Retina (tissue), 1 donor: ENCODE data around the gene NPAS1.
"Not testable (repeated sequence)": the region's sequence is repeated elsewhere in the genome, so short reads cannot be mapped to it uniquely, and the experiment has no call there.

Experiments
- DNase-seq: peaks from one replicate; pipeline ENCODE4 v3.0.0-alpha.2; 2016

The NPAS1 gene

GRCh38 chr19:47047272-47047762 is 27.7 kb downstream of the NPAS1 start:
- DNase-seq, result no peak

GRCh38 chr19:47047763-47048405 is 28.2 kb downstream of the NPAS1 start:
- peak; percentile 83 for DNase-seq

- no peak for DNase-seq
Observed at GRCh38 chr19:47049307-47049700, 29.7 kb downstream of the NPAS1 start.

- DNase-seq, result not testable (repeated sequence)
Observed at GRCh38 chr19:47050562-47050961, 30.9 kb downstream of the NPAS1 start.

GRCh38 chr19:47056411-47056810 is 36.8 kb downstream of the NPAS1 start:
- DNase-seq, result no peak

- DNase-seq, result no peak
Observed at GRCh38 chr19:47057328-47057727, 37.7 kb downstream of the NPAS1 start.

- DNase-seq, result no peak
Observed at GRCh38 chr19:47058621-47059022, 39.0 kb downstream of the NPAS1 start.

GRCh38 chr19:47063874-47064273 is 44.2 kb downstream of the NPAS1 start:
- no peak for DNase-seq

- DNase-seq, result no peak
Observed at GRCh38 chr19:47065242-47065641, 45.6 kb downstream of the NPAS1 start.

- no peak for DNase-seq
Observed at GRCh38 chr19:47066376-47067214, 47.0 kb downstream of the NPAS1 start.

GRCh38 chr19:47067215-47067847 is 47.7 kb downstream of the NPAS1 start:
- DNase-seq, result no peak

- DNase-seq, result no peak
Observed at GRCh38 chr19:47068246-47068645, 48.6 kb downstream of the NPAS1 start.

- no peak for DNase-seq
Observed at GRCh38 chr19:47068876-47069406, 49.3 kb downstream of the NPAS1 start.

GRCh38 chr19:47069795-47070194 is 50.2 kb downstream of the NPAS1 start:
- DNase-seq, result no peak

- DNase-seq, result no peak
Observed at GRCh38 chr19:47070756-47071155, 51.1 kb downstream of the NPAS1 start.

- DNase-seq, result no peak
Observed at GRCh38 chr19:47071731-47072130, 52.1 kb downstream of the NPAS1 start.

- DNase-seq, result no peak
Observed at GRCh38 chr19:47072323-47072722, 52.7 kb downstream of the NPAS1 start.

GRCh38 chr19:47073574-47073973 is 53.9 kb downstream of the NPAS1 start:
- no peak for DNase-seq

- no peak for DNase-seq
Observed at GRCh38 chr19:47074621-47075020, 55.0 kb downstream of the NPAS1 start.

- DNase-seq, result no peak
Observed at GRCh38 chr19:47075179-47075810, 55.7 kb downstream of the NPAS1 start.

- no peak for DNase-seq
Observed at GRCh38 chr19:47075941-47076340, 56.3 kb downstream of the NPAS1 start.

GRCh38 chr19:47078351-47078750 is 58.7 kb downstream of the NPAS1 start:
- DNase-seq, result not testable (repeated sequence)

GRCh38 chr19:47081095-47081494 is 61.5 kb downstream of the NPAS1 start:
- no peak for DNase-seq
